PC-3 (cell line): ENCODE results near the gene GTSF1L. TPM values are rescaled to one million over a fixed set of nuclear protein-coding genes. Genes with fewer than 3 reads are reported as not detected.
"Not testable (repeated sequence)": the region's sequence is repeated elsewhere in the genome, so short reads cannot be mapped to it uniquely, and the experiment has no call there.

Experiments used
- ATAC-seq: fragments of 200-7000 bp; cut with Tn5 transposase; 2 replicates; pipeline ENCODE4 v1.9.1; 2020; ENCODE audit warnings: mild to moderate bottlenecking, moderate library complexity
- BruUV-seq: library from RNA; stranded (reverse); fragments of 400-500 nt; replicated peaks from 2 replicates; lab custom pipeline; 2021; lab: Mats Ljungman, UMichigan
- CTCF ChIA-PET: fragments of 300-600 bp; sonication (Branson Sonifier 250); formaldehyde crosslinking; loops from one replicate; lab custom pipeline; 2022; ENCODE audit warnings: antibody characterized with exemption; lab: Charles Lee
- POLR2A ChIA-PET: fragments of 300-600 bp; sonication (Branson Sonifier 250); formaldehyde crosslinking; loops from one replicate; lab custom pipeline; 2022; ENCODE audit warnings: antibody characterized with exemption; ENCODE audit not compliant: unreplicated experiment; lab: Charles Lee
- DNase-seq: peaks from one replicate; pipeline ENCODE4 v3.0.0-alpha.2; 2015
- H2AFZ ChIP-seq: fragments of 300-600 bp; sonication (generic); 2 replicates; pipeline ENCODE4 v1.6.0; 2016; ENCODE audit warnings: antibody characterized with exemption, low read length
- H3F3A ChIP-seq: fragments of 300-600 bp; sonication (generic); one replicate; pipeline ENCODE4 v1.6.0; 2017; ENCODE audit warnings: antibody characterized with exemption, low read length, control low read depth, mild to moderate bottlenecking; ENCODE audit not compliant: unreplicated experiment
- H3K27ac ChIP-seq: fragments of 300-600 bp; sonication (generic); 2 replicates; pipeline ENCODE4 v1.5.1; 2016; ENCODE audit warnings: mild to moderate bottlenecking, low read length
- H3K27me3 ChIP-seq: fragments of 300-600 bp; sonication (generic); 2 replicates; pipeline ENCODE4 v1.6.1; 2016; ENCODE audit warnings: low read length, mixed read lengths
- H3K36me3 ChIP-seq: fragments of 300-600 bp; sonication (generic); 2 replicates; pipeline ENCODE4 v1.6.1; 2016; ENCODE audit warnings: low read depth, mixed run types, low read length, mixed read lengths
- H3K4me1 ChIP-seq: fragments of 300-600 bp; sonication (generic); 2 replicates; pipeline ENCODE4 v1.5.1; 2016; ENCODE audit warnings: low read length; ENCODE audit not compliant: insufficient read depth
- H3K4me2 ChIP-seq: fragments of 300-600 bp; sonication (generic); 2 replicates; pipeline ENCODE4 v1.6.0; 2016; ENCODE audit warnings: low read length
- H3K4me3 ChIP-seq: fragments of 300-600 bp; sonication (generic); 2 replicates; pipeline ENCODE4 v1.5.1; 2016; ENCODE audit warnings: mild to moderate bottlenecking, low read length, mixed read lengths
- H3K79me2 ChIP-seq: fragments of 300-600 bp; sonication (generic); 2 replicates; pipeline ENCODE4 v1.6.1; 2017; ENCODE audit warnings: low read length, mixed read lengths
- H3K9ac ChIP-seq: fragments of 300-600 bp; sonication (generic); 2 replicates; pipeline ENCODE4 v1.6.0; 2016; ENCODE audit warnings: mild to moderate bottlenecking, low read length
- H3K9me2 ChIP-seq: fragments of 300-600 bp; sonication (generic); replicated peaks from 2 replicates; pipeline ENCODE4 v1.6.1; 2016; ENCODE audit warnings: mixed run types, low read length, mixed read lengths
- H3K9me3 ChIP-seq: fragments of 300-600 bp; sonication (generic); 2 replicates; pipeline ENCODE4 v1.6.1; 2016; ENCODE audit warnings: low read length, mixed read lengths
- H4K20me1 ChIP-seq: fragments of 300-600 bp; sonication (generic); 2 replicates; pipeline ENCODE4 v1.6.1; 2016; ENCODE audit warnings: low read length, mixed read lengths
- EZH2 ChIP-seq: fragments of 300-600 bp; sonication (generic); IDR thresholded peaks from one replicate; pipeline ENCODE4 v1.6.1; 2017; ENCODE audit warnings: antibody characterized with exemption, mild to moderate bottlenecking, low read length; ENCODE audit not compliant: unreplicated experiment
- EZH2phosphoT487 ChIP-seq: fragments of 300-600 bp; sonication (generic); IDR thresholded peaks from 2 replicates; pipeline ENCODE4 v1.6.1; 2018; ENCODE audit warnings: mild to moderate bottlenecking, antibody characterized with exemption, low read length, borderline replicate concordance
- intact Hi-C: fragments of 100-400 bp; cut with micrococcal nuclease; formaldehyde crosslinking; loops from 2 replicates; pipeline ENCODE4 v1.9.0; 2023
- total RNA-seq: library from RNA; depleted of rRNA; stranded (reverse); fragments of >200 nt; gene quantifications from 2 replicates; pipeline ENCODE4 v1.2.3, GENCODE V29; 2014
- TF ChIP-seq, protein P1 (sequence below): fragments of 300-600 bp; sonication (generic); conservative IDR thresholded peaks from 2 replicates; pipeline ENCODE4 v1.5.1; 2017; ENCODE audit warnings: antibody characterized with exemption, low read depth, mild to moderate bottlenecking, low read length

The GTSF1L gene
- total RNA-seq, 1 experiment from 2014 or later, result not detected

DNA sequence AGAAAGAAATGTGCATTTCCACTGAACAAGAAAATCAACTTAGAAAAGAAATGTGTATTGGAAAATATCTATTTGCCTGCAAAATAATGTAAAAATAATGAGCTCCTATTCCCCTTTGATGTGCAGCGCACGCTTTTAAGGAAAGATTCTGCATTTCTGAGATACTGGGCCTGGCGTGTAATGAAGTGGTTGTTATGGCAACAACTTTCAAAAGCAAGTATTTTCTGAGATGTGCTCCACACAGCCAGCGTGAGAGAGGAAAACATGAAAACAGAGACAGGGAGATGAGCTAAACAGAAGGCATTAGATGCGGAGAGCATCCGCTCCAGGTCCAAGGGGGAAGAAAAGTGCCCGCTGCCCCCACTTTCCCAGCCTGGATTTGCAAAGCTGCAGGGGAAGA is 39.1 kb upstream of the GTSF1L start:
- ATAC-seq (no peak), DNase-seq (no peak)
- TF ChIP-seq EZH2phosphoT487 (no peak), EZH2 (no peak)
- TF ChIP-seq, protein P1, sequence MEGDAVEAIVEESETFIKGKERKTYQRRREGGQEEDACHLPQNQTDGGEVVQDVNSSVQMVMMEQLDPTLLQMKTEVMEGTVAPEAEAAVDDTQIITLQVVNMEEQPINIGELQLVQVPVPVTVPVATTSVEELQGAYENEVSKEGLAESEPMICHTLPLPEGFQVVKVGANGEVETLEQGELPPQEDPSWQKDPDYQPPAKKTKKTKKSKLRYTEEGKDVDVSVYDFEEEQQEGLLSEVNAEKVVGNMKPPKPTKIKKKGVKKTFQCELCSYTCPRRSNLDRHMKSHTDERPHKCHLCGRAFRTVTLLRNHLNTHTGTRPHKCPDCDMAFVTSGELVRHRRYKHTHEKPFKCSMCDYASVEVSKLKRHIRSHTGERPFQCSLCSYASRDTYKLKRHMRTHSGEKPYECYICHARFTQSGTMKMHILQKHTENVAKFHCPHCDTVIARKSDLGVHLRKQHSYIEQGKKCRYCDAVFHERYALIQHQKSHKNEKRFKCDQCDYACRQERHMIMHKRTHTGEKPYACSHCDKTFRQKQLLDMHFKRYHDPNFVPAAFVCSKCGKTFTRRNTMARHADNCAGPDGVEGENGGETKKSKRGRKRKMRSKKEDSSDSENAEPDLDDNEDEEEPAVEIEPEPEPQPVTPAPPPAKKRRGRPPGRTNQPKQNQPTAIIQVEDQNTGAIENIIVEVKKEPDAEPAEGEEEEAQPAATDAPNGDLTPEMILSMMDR, result no peak
- no peak overlapping the region for H3K4me2 ChIP-seq
- no peaks in the 10 kb centered on the region for H3K79me2 ChIP-seq
- no peak overlapping the region for H3K4me3 ChIP-seq
- 0 out of 2 replicates have a peak, but pooled peaks cover 3% of the 10 kb centered on the region for H3K27me3 ChIP-seq
- no peak overlapping the region for H3K27ac ChIP-seq
- ChIA-PET POLR2A (interaction anchor here (0.6 kb wide), 1 partner anchor 238 kb away, joined by 11 read pairs; no protein-coding TSS in a partner anchor), CTCF (no interaction called here)
- intact Hi-C loops, result no loop called here
- no peaks in the 10 kb centered on the region for H3K9me3 ChIP-seq
- H4K20me1 ChIP-seq, result no peaks in the 10 kb centered on the region
- H3K9me2 ChIP-seq, result no peaks in the 10 kb centered on the region
- H2AFZ ChIP-seq, result no peak overlapping the region
- H3K9ac ChIP-seq, result no peak overlapping the region
- H3F3A ChIP-seq, result no peaks in the 10 kb centered on the region
- H3K36me3 ChIP-seq, result no peaks in the 10 kb centered on the region
- BruUV-seq, result no TSS peak
- H3K4me1 ChIP-seq, result peaks cover 10% of the 10 kb centered on the region

GRCh38 chr20:43762911-43763310 is 36.1 kb upstream of the GTSF1L start:
- DNase-seq, result no peak
- Histone ChIP-seq H3K36me3 (no peaks in the 10 kb centered on the region), H2AFZ (no peak overlapping the region), H3K9me3 (no peaks in the 10 kb centered on the region), H3K4me1 (peaks cover 7% of the 10 kb centered on the region), H3F3A (no peaks in the 10 kb centered on the region), H3K9ac (no peak overlapping the region), H4K20me1 (no peaks in the 10 kb centered on the region), H3K79me2 (no peaks in the 10 kb centered on the region), H3K4me3 (no peak overlapping the region), H3K4me2 (no peak overlapping the region), H3K27me3 (0 out of 2 replicates have a peak, but pooled peaks cover 3% of the 10 kb centered on the region), H3K27ac (no peak overlapping the region), H3K9me2 (no peaks in the 10 kb centered on the region)
- no TSS peak for BruUV-seq
- no peak for TF ChIP-seq EZH2phosphoT487
- no peak for TF ChIP-seq EZH2
- TF ChIP-seq, protein P1, result no peak
- CTCF ChIA-PET, result no interaction called here
- no peak for ATAC-seq
- POLR2A ChIA-PET, result interaction anchor here (0.5 kb wide), 1 partner anchor 16 kb away, joined by 3 read pairs; no protein-coding TSS in a partner anchor
- intact Hi-C loops, result no loop called here

GRCh38 chr20:43761386-43762340 is 34.9 kb upstream of the GTSF1L start:
- Histone ChIP-seq H3K9me3 (no peaks in the 10 kb centered on the region), H3K4me2 (no peak overlapping the region), H3K9me2 (no peaks in the 10 kb centered on the region), H3K36me3 (no peaks in the 10 kb centered on the region), H3K27me3 (0 out of 2 replicates have a peak, but pooled peaks cover 3% of the 10 kb centered on the region), H2AFZ (no peak overlapping the region), H3K9ac (no peak overlapping the region), H3K4me1 (no peaks in the 10 kb centered on the region), H3K79me2 (no peaks in the 10 kb centered on the region), H3K27ac (no peak overlapping the region), H3F3A (no peaks in the 10 kb centered on the region), H4K20me1 (no peaks in the 10 kb centered on the region), H3K4me3 (no peak overlapping the region)
- intact Hi-C loops, result no loop called here
- no peak for DNase-seq
- no TSS peak for BruUV-seq
- ATAC-seq, result no peak
- TF ChIP-seq, protein P1, result no peak
- no peak for TF ChIP-seq EZH2
- no peak for TF ChIP-seq EZH2phosphoT487
- POLR2A ChIA-PET, result no interaction called here
- CTCF ChIA-PET, result interaction anchor here (0.6 kb wide), 2 partner anchors 181 to 212 kb away, joined by 3 to 4 read pairs; no protein-coding TSS in a partner anchor

DNA sequence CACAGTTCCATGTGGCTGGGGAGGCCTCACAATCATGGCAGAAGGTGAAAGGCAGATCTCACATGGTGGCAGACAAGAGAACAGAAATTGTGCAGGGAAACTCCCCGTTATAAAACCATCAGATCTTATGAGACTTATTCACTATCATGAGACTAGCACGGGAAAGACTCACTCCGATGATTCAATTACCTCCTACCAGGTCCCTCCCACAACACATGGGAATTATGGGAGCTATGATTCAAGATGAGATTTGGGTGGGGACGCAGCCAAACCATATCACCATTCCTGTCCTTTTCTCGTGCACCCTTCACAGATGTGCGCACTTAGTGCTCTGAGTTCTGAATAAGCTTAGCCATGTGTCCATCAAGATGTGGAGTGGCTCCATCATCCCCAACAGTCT is 31.1 kb upstream of the GTSF1L start:
- H3K4me2 ChIP-seq, H3K9ac ChIP-seq, H3K27me3 ChIP-seq, H3K79me2 ChIP-seq, H4K20me1 ChIP-seq, H3K9me3 ChIP-seq, H3K36me3 ChIP-seq, H3K9me2 ChIP-seq, CTCF ChIA-PET, H3K4me1 ChIP-seq, BruUV-seq, H2AFZ ChIP-seq, H3K4me3 ChIP-seq, POLR2A ChIA-PET, ATAC-seq, H3K27ac ChIP-seq, H3F3A ChIP-seq, DNase-seq: not testable (repeated sequence)
- intact Hi-C loops, result loop anchor here (10.0 kb wide), 1 partner anchor 187 kb away; no protein-coding TSS in a partner anchor
